Liver (tissue), 9 donors: Measurements from ENCODE around the gene ZNF738. TPM values are rescaled to one million over a fixed set of nuclear protein-coding genes. Genes with fewer than 3 reads are reported as not detected.

Source experiments
- DNase-seq: peaks from one replicate; pipeline ENCODE4 v3.0.0-alpha.2; 2017; ENCODE audit warnings: low spot score
- H3K27ac ChIP-seq, 2 donors: one replicate each; pipeline ENCODE4 v1.7.0; 2013; ENCODE audit warnings: inconsistent platforms in 2 of 2, low read length in 2 of 2, control low read depth in 1 of 2, low read depth in 1 of 2, mild to moderate bottlenecking in 1 of 2
- H3K27me3 ChIP-seq, 4 donors: one replicate each; pipeline versions ENCODE4 v1.6.1 to v1.7.0; 2013; ENCODE audit warnings: low read length in 3 of 4, inconsistent platforms in 1 of 4, mild to moderate bottlenecking in 1 of 4, moderate library complexity in 1 of 4; ENCODE audit not compliant: control insufficient read depth in 4 of 4, insufficient read depth in 4 of 4
- H3K36me3 ChIP-seq, 4 donors: one replicate each; pipeline versions ENCODE4 v1.6.1 to v1.7.0; 2013; ENCODE audit warnings: low read length in 3 of 4, mild to moderate bottlenecking in 3 of 4, low read depth in 1 of 4, moderate library complexity in 1 of 4; ENCODE audit not compliant: control insufficient read depth in 4 of 4, insufficient read depth in 3 of 4
- H3K4me1 ChIP-seq, 4 donors: one replicate each; pipeline versions ENCODE4 v1.6.1 to v1.7.0; 2013; ENCODE audit warnings: low read length in 3 of 4, mild to moderate bottlenecking in 3 of 4, moderate library complexity in 1 of 4; ENCODE audit not compliant: control insufficient read depth in 4 of 4, insufficient read depth in 4 of 4
- H3K4me3 ChIP-seq, 3 donors: one replicate each; pipeline versions ENCODE4 v1.6.1 to v1.7.0; 2013; ENCODE audit warnings: low read length in 3 of 3, control low read depth in 1 of 3, low read depth in 1 of 3, mild to moderate bottlenecking in 1 of 3
- H3K9ac ChIP-seq, 2 donors: one replicate each; pipeline ENCODE4 v1.7.0; 2013; ENCODE audit warnings: low read length in 2 of 2, mild to moderate bottlenecking in 2 of 2, moderate library complexity in 2 of 2, control low read depth in 1 of 2, low read depth in 1 of 2
- H3K9me3 ChIP-seq, 4 donors: one replicate each; pipeline versions ENCODE4 v1.6.1 to v1.7.0; 2013; ENCODE audit warnings: low read length in 3 of 4; ENCODE audit not compliant: control insufficient read depth in 4 of 4
- ATF3 ChIP-seq: IDR thresholded peaks from 2 replicates; pipeline ENCODE4 v1.6.1; 2016; ENCODE audit warnings: antibody characterized with exemption
- EGR1 ChIP-seq, 2 donors: IDR thresholded peaks; 2 replicates each; pipeline ENCODE4 v1.6.1; 2016 to 2018; ENCODE audit warnings: antibody characterized with exemption in 2 of 2, low read depth in 2 of 2
- FOXA1 ChIP-seq: IDR thresholded peaks from 2 replicates; pipeline ENCODE4 v1.6.1; 2016; ENCODE audit warnings: antibody characterized with exemption
- FOXA2 ChIP-seq: IDR thresholded peaks from 2 replicates; pipeline ENCODE4 v1.6.1; 2016; ENCODE audit warnings: antibody characterized with exemption
- GABPA ChIP-seq, 2 donors: IDR thresholded peaks in 1 of 2; conservative IDR thresholded peaks in 1 of 2; 2 replicates each; pipeline ENCODE4 v1.6.1; 2016; ENCODE audit warnings: antibody characterized with exemption in 2 of 2, mild to moderate bottlenecking in 1 of 2, moderate library complexity in 1 of 2
- HNF4A ChIP-seq, 2 donors: conservative IDR thresholded peaks; 2 replicates each; pipeline ENCODE4 v1.6.1; 2016; ENCODE audit warnings: antibody characterized with exemption in 2 of 2, mild to moderate bottlenecking in 2 of 2
- JUND ChIP-seq, 2 donors: IDR thresholded peaks; 2 replicates each; pipeline ENCODE4 v1.6.1; 2016; ENCODE audit warnings: antibody characterized with exemption in 2 of 2
- MAX ChIP-seq: IDR thresholded peaks from 2 replicates; pipeline ENCODE4 v1.6.1; 2016; ENCODE audit warnings: antibody characterized with exemption
- REST ChIP-seq: IDR thresholded peaks from 2 replicates; pipeline ENCODE4 v1.6.1; 2016; ENCODE audit warnings: antibody characterized with exemption, mild to moderate bottlenecking
- SP1 ChIP-seq: IDR thresholded peaks from 2 replicates; pipeline ENCODE4 v1.6.1; 2018; ENCODE audit warnings: antibody characterized with exemption, mild to moderate bottlenecking
- TAF1 ChIP-seq: conservative IDR thresholded peaks from 2 replicates; pipeline ENCODE4 v1.6.1; 2016; ENCODE audit warnings: antibody characterized with exemption, mild to moderate bottlenecking
- ZBTB33 ChIP-seq: IDR thresholded peaks from 2 replicates; pipeline ENCODE4 v1.6.1; 2016; ENCODE audit warnings: antibody characterized with exemption
- WGBS: extraction: QIAGEN DNeasy Blood & Tissue Kit; methylation state at CpG from one replicate; pipeline ENCODE4 v1.1.7; 2013; 5-methylcytosine and 5-hydroxymethylcytosine counted together
- polyA plus RNA-seq, 2 donors: library from polyadenylated mRNA; stranded (reverse) in 1 of 2; unstranded in 1 of 2; fragments of 200-250 nt in 1 of 2; fragments of >200 nt in 1 of 2; fragmentation: Nextera tagmentation in 1 of 2; extraction: Ambion mirVana in 1 of 2; gene quantifications; one replicate each; pipeline versions ENCODE4 v1.2.1 to v1.2.3, GENCODE V29; 2013 to 2015
- total RNA-seq, 2 donors: library from RNA; depleted of rRNA; stranded (reverse); fragments of >200 nt; gene quantifications; one replicate each; pipeline ENCODE4 v1.2.3, GENCODE V29; 2014
- donor health status: healthy.
- donor health status: healthy.
- donor health status: healthy.
- donor health status: healthy.
- donor health status: healthy.

Gene ZNF738
- total and polyA plus RNA-seq, 4 donors = 0.29 to 4.5 (median 0.58) TPM

GRCh38 chr19:21317821-21318220, 41.0 kb upstream of the ZNF738 start (continued):
- no peak for TF ChIP-seq REST

- H3K9ac ChIP-seq = no peak overlapping the region
- no peak overlapping the region for H3K4me3 ChIP-seq
- no peaks in the 10 kb centered on the region for H3K27me3 ChIP-seq
- no peaks in the 10 kb centered on the region for H3K4me1 ChIP-seq
- peaks cover 0 to 2% (median under 1%) of the 10 kb centered on the region in 4 donors for H3K36me3 ChIP-seq
- no peak for DNase-seq
- TF ChIP-seq FOXA1 = no peak
- no peak overlapping the region for H3K27ac ChIP-seq
- WGBS = 94% methylated on average over 4 of the region's 4 CpGs
- H3K9me3 ChIP-seq = peaks cover 0 to 1% (median 0%) of the 10 kb centered on the region in 4 donors
Observed at GRCh38 chr19:21321134-21321533, 37.7 kb upstream of the ZNF738 start.

GRCh38 chr19:21321996-21322395, 36.8 kb upstream of the ZNF738 start:
- Histone ChIP-seq H3K9ac (no peak overlapping the region), H3K4me3 (no peak overlapping the region), H3K9me3 (no peaks in the 10 kb centered on the region), H3K4me1 (no peaks in the 10 kb centered on the region), H3K27me3 (no peaks in the 10 kb centered on the region), H3K36me3 (peaks cover 0 to 2% (median 2%) of the 10 kb centered on the region in 4 donors), H3K27ac (no peak overlapping the region)
- 91% methylated on average over 4 of the region's 4 CpGs for WGBS
- no peak for TF ChIP-seq FOXA1
- no peak for TF ChIP-seq TAF1
- TF ChIP-seq SP1 = no peak
- DNase-seq = no peak

- DNase-seq = no peak
- Histone ChIP-seq H3K27ac (no peak overlapping the region), H3K36me3 (peaks cover 0 to 2% (median under 1%) of the 10 kb centered on the region in 4 donors), H3K9ac (no peak overlapping the region), H3K9me3 (no peaks in the 10 kb centered on the region), H3K27me3 (no peaks in the 10 kb centered on the region), H3K4me3 (no peak overlapping the region), H3K4me1 (no peaks in the 10 kb centered on the region)
- no peak for TF ChIP-seq EGR1 (IDR thresholded peaks at IDR 0.05; ENCODE audit: low read depth in 2 of 2)
- no peak for TF ChIP-seq ZBTB33
- TF ChIP-seq REST = no peak
- TF ChIP-seq ATF3 = no peak
- TF ChIP-seq MAX = no peak
- TF ChIP-seq FOXA2 = no peak
- no peak for TF ChIP-seq HNF4A (conservative IDR thresholded peaks at IDR 0.05)
- no peak for TF ChIP-seq FOXA1
- no peak for TF ChIP-seq JUND (IDR thresholded peaks at IDR 0.05)
- TF ChIP-seq GABPA (IDR thresholded peaks at IDR 0.05 in 1 of 2, conservative IDR thresholded peaks at IDR 0.05 in 1 of 2) = no peak
- no peak for TF ChIP-seq TAF1
- WGBS = 83% methylated on average over 8 of the region's 8 CpGs
Observed at GRCh38 chr19:21322528-21322927, 36.3 kb upstream of the ZNF738 start.
